Dendritic cell treated with granulocyte-macrophage colony-stimulating factor and Interleukin-4, amounts not matched to agents 40 ng/mL and 50 ng/mL, for 4 days (primary cell): ENCODE data around the gene ADAM8.
"Not testable (repeated sequence)": the region's sequence is repeated elsewhere in the genome, so short reads cannot be mapped to it uniquely, and the experiment has no call there.

Source experiments
- H3K27ac Mint-ChIP-seq: one replicate; pipeline ENCODE4 v1.8.0; 2022; ENCODE audit warnings: mild to moderate bottlenecking, mixed read lengths
- H3K27me3 Mint-ChIP-seq: one replicate; pipeline ENCODE4 v1.8.0; 2022; ENCODE audit warnings: mild to moderate bottlenecking, mixed read lengths
- H3K36me3 Mint-ChIP-seq: one replicate; pipeline ENCODE4 v1.8.0; 2022; ENCODE audit warnings: low read depth, mixed read lengths
- H3K4me1 Mint-ChIP-seq: one replicate; pipeline ENCODE4 v1.8.0; 2022; ENCODE audit warnings: low read depth, mixed read lengths
- H3K4me3 Mint-ChIP-seq: one replicate; pipeline ENCODE4 v1.8.0; 2022; ENCODE audit warnings: mild to moderate bottlenecking, moderate library complexity, mixed read lengths
- H3K9me3 Mint-ChIP-seq: one replicate; pipeline ENCODE4 v1.8.0; 2022; ENCODE audit warnings: mixed read lengths
- intact Hi-C: fragments of 100-400 bp; cut with micrococcal nuclease; formaldehyde crosslinking; loops from one replicate; pipeline ENCODE4 v1.15.0; 2022

ADAM8 gene

GRCh38 chr10:133225707-133226191 is 50.9 kb downstream of the ADAM8 start:
- Mint-ChIP-seq H3K4me3 (no peak overlapping the region), H3K27ac (peak overlapping the region; percentile 38), H3K27me3 (peaks cover 71% of the 10 kb centered on the region), H3K36me3 (no peaks in the 10 kb centered on the region), H3K9me3 (no peaks in the 10 kb centered on the region), H3K4me1 (peaks cover 15% of the 10 kb centered on the region)
- intact Hi-C loops, result no loop called here

DNA sequence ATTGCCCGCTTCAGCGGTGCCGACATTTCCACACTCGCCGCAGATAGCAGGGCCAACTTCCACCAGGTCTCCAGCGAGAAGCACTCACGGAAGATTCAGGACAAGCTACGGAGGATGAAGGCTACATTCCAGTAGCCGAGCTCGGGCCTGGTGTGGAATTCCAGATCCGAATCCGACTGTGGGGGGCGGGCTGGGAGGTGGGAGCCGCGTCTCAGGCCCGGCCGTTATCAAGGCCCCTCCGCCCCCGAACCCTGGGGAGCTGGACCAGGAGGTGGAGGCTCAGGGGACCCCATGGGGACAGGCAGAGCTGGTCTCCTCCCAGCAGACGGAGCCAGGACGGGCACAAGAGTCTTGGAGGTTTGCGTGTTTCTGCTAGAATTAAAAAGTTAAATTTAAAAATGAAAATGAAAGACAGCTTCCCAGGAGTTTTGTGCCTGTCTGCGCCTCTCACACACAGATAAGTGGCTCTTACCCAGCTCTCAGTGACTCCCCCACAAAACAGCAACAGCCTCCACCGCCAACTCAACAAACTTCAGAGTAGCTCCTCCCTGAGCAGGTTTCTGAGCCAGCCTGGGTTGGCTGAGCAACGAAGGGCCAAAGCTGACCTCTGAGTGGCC is 51.8 kb downstream of the ADAM8 start:
- peaks cover 70% of the 10 kb centered on the region for H3K27me3 Mint-ChIP-seq
- H3K36me3 Mint-ChIP-seq, result no peaks in the 10 kb centered on the region
- H3K4me3 Mint-ChIP-seq, result no peak overlapping the region
- peaks cover 15% of the 10 kb centered on the region for H3K4me1 Mint-ChIP-seq
- intact Hi-C loops, result no loop called here
- H3K27ac Mint-ChIP-seq, result no peak overlapping the region
- H3K9me3 Mint-ChIP-seq, result no peaks in the 10 kb centered on the region

GRCh38 chr10:133224076-133224475 is 52.6 kb downstream of the ADAM8 start:
- Mint-ChIP-seq H3K27me3 (peaks cover 72% of the 10 kb centered on the region), H3K4me3 (no peak overlapping the region), H3K36me3 (no peaks in the 10 kb centered on the region), H3K9me3 (no peaks in the 10 kb centered on the region), H3K27ac (no peak overlapping the region), H3K4me1 (peaks cover 9% of the 10 kb centered on the region)
- intact Hi-C loops, result no loop called here

GRCh38 chr10:133221756-133222155 is 54.9 kb downstream of the ADAM8 start:
- H3K36me3 Mint-ChIP-seq, H3K4me1 Mint-ChIP-seq, H3K9me3 Mint-ChIP-seq, H3K27ac Mint-ChIP-seq, H3K4me3 Mint-ChIP-seq, intact Hi-C loops: not testable (repeated sequence)
- peaks cover 59% of the 10 kb centered on the region for H3K27me3 Mint-ChIP-seq

- no peak overlapping the region for H3K27ac Mint-ChIP-seq
- peaks cover 8% of the 10 kb centered on the region for H3K4me1 Mint-ChIP-seq
- no peaks in the 10 kb centered on the region for H3K9me3 Mint-ChIP-seq
- intact Hi-C loops, result no loop called here
- no peak overlapping the region for H3K4me3 Mint-ChIP-seq
- peaks cover 56% of the 10 kb centered on the region for H3K27me3 Mint-ChIP-seq
- no peaks in the 10 kb centered on the region for H3K36me3 Mint-ChIP-seq
These were observed 55.3 kb downstream of the ADAM8 start for GRCh38 chr10:133221331-133221730.

- Mint-ChIP-seq H3K4me1 (no peaks in the 10 kb centered on the region), H3K4me3 (no peak overlapping the region), H3K9me3 (no peaks in the 10 kb centered on the region), H3K36me3 (no peaks in the 10 kb centered on the region), H3K27me3 (peaks cover 47% of the 10 kb centered on the region), H3K27ac (no peak overlapping the region)
- intact Hi-C loops, result no loop called here
These were observed 56.9 kb downstream of the ADAM8 start for GRCh38 chr10:133219782-133220181.

DNA sequence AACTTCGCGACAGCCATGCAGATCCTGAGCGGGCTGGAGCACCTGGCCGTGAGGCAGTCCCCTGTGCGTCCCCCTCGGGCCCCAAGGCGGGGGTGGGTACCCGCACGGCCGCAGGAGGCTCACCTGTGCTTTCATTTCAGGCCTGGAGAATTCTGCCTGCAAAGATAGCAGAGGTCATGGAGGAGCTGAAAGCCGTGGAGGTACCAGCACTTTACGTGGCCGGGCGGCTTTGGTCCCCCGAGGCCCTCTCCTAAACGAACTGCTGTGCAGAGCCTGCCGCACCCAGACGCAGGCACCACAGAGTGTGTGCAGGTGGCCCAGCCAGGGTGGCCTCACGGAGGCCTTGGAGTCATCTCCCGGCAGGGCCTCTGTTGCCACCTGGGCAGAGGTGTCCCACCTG is 57.8 kb downstream of the ADAM8 start:
- H3K9me3 Mint-ChIP-seq, result no peaks in the 10 kb centered on the region
- H3K27me3 Mint-ChIP-seq, result peaks cover 40% of the 10 kb centered on the region
- H3K27ac Mint-ChIP-seq, result no peak overlapping the region
- H3K36me3 Mint-ChIP-seq, result no peaks in the 10 kb centered on the region
- intact Hi-C loops, result no loop called here
- no peaks in the 10 kb centered on the region for H3K4me1 Mint-ChIP-seq
- no peak overlapping the region for H3K4me3 Mint-ChIP-seq

- Mint-ChIP-seq H3K36me3 (no peaks in the 10 kb centered on the region), H3K4me1 (no peaks in the 10 kb centered on the region), H3K27ac (no peak overlapping the region), H3K27me3 (peaks cover 39% of the 10 kb centered on the region), H3K4me3 (no peak overlapping the region), H3K9me3 (no peaks in the 10 kb centered on the region)
- intact Hi-C loops, result no loop called here
These were observed 58.7 kb downstream of the ADAM8 start for GRCh38 chr10:133217800-133218589.

DNA sequence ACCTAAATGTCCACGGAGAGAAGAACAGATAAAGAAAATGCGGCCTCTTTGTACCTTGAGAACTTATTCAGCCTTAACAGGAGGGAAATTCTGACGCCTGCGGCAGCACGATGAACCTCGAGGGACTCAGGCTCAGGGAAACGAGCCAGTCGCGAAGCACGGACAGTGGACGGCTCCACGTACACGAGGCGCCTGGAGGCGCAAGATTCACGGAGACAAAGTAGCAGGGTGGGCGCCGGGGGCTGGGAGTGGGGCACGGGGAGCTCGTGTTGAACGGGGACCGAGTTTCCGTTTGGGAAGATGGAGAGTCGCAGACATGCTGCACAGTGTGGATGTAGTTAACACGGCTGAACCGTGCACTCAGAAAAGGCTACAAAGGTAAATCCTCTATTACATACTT is 59.9 kb downstream of the ADAM8 start:
- no peaks in the 10 kb centered on the region for H3K36me3 Mint-ChIP-seq
- no peak overlapping the region for H3K27ac Mint-ChIP-seq
- intact Hi-C loops, result no loop called here
- no peaks in the 10 kb centered on the region for H3K4me1 Mint-ChIP-seq
- no peaks in the 10 kb centered on the region for H3K9me3 Mint-ChIP-seq
- peaks cover 42% of the 10 kb centered on the region for H3K27me3 Mint-ChIP-seq
- no peak overlapping the region for H3K4me3 Mint-ChIP-seq

DNA sequence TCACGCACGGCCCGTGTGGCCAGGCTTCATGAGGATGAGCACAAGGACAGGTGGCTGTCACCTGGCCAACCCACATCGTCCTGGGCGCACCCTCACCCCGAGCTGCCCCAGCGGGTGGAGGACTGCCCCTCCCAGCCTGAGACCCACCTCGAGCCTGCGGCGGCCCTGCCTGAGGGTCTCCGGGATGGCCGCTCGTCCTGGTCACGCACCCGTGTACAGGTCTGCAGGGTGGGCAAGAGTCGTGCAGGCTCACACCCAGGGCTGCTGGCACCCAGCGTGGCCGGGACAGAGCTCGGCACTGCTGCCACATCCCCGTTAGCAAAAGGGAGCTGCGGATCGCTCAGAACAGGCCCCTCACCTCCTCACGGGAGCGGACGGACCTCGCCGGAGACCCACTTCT is 61.1 kb downstream of the ADAM8 start:
- Mint-ChIP-seq H3K27ac (no peak overlapping the region), H3K9me3 (no peaks in the 10 kb centered on the region), H3K4me1 (no peaks in the 10 kb centered on the region), H3K4me3 (no peak overlapping the region), H3K36me3 (no peaks in the 10 kb centered on the region), H3K27me3 (peaks cover 35% of the 10 kb centered on the region)
- intact Hi-C loops, result no loop called here

DNA sequence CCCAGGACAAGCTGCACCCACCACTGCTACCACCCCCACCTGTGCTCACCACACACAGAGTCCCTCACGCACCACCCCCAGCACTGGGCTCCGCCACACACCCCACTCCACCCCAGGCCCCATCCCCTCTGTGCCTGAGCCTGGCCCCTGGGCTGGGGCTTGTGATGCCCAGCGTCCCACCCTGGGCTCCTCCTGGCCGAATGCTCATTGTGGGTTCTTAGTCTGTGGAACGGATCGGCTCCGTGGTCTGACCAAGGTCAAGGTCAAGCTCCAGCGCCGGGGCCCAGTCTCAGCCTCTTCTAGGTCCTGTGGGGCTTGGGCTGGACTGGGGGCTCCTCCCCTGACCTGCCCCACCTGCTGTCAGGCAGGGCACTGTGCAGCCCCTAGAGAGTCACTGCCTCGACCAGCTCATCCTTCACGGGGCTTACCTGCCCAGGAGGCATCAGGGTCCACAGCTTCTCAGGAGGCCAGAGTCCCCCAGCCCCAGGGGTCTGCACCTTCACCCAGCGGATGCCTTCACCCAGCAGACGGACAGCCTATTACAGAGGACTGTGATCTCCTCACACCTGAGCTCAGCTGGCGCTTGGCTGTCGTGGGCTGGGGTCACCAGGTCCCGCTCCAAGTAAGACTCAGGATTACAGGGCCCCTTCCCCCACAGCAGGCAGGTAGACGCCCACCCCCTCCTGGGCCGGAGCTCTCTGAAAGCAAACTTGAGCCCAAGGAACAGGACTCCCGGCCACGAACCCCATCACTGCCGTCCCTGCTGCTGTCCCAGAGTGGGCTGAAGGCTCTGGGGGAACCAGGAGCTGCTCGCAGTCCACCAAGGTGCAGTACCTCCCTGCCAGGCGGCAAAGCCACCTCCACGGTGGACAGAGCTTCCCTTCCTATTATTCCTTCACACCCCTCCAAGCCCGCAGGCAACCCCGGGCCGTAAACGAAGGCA is 61.9 kb downstream of the ADAM8 start:
- no peaks in the 10 kb centered on the region for H3K4me1 Mint-ChIP-seq
- no peak overlapping the region for H3K4me3 Mint-ChIP-seq

GRCh38 chr10:133213641-133214467 is 62.8 kb downstream of the ADAM8 start:
- Mint-ChIP-seq H3K9me3 (no peaks in the 10 kb centered on the region), H3K36me3 (no peaks in the 10 kb centered on the region), H3K4me3 (no peak overlapping the region), H3K27me3 (peaks cover 25% of the 10 kb centered on the region), H3K4me1 (no peaks in the 10 kb centered on the region), H3K27ac (no peak overlapping the region)
- intact Hi-C loops, result no loop called here

More for the DNA sequence above, 61.9 kb downstream of the ADAM8 start:
- Mint-ChIP-seq H3K9me3 (no peaks in the 10 kb centered on the region), H3K36me3 (no peaks in the 10 kb centered on the region), H3K27ac (no peak overlapping the region), H3K27me3 (peaks cover 34% of the 10 kb centered on the region)
- intact Hi-C loops, result no loop called here

DNA sequence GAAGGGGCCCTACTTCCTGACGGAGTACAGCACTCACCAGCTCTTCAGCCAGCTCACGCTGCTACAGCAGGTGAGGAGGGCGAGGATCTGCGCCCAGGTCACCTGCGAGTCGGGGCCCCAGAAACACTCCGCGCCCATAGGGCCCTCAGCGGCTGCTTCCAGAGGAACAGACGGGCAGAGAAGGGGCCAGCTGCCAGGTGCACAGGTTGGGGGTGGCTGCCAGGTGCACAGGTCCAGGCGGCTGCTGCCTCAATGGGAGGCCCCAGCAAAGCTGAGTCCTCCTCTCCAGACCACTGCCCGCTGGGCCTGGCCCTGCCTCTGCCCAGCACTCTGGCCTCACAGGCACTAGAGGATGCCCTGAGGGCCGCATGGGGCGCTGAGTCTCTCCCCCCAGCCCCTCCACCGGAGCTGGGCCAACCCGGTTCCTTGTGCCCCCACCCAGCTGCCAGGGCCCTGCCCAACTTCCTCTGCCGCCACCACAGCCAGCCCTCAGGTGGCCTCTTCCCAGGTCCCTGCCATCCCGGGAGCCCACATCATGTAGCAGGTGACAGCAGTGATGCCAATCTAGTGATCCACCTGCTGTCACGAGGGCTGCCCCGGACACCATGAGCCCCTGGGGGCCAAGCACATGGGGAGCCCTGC is 63.7 kb downstream of the ADAM8 start:
- Mint-ChIP-seq H3K4me1 (no peaks in the 10 kb centered on the region), H3K9me3 (no peaks in the 10 kb centered on the region), H3K4me3 (no peak overlapping the region), H3K27me3 (peaks cover 18% of the 10 kb centered on the region), H3K36me3 (no peaks in the 10 kb centered on the region), H3K27ac (no peak overlapping the region)
- intact Hi-C loops, result no loop called here
